ENCODE results near the gene ARID5B. TPM values are rescaled to one million over a fixed set of nuclear protein-coding genes. Genes with fewer than 3 reads are reported as not detected.
A peak's percentile ranks its signal among the peaks of the same experiment; 100 is the strongest.

The ARID5B gene
- polyA plus RNA-seq, 6 donors from 2014 or later: 68.6 to 165 (median 122) TPM

DNA sequence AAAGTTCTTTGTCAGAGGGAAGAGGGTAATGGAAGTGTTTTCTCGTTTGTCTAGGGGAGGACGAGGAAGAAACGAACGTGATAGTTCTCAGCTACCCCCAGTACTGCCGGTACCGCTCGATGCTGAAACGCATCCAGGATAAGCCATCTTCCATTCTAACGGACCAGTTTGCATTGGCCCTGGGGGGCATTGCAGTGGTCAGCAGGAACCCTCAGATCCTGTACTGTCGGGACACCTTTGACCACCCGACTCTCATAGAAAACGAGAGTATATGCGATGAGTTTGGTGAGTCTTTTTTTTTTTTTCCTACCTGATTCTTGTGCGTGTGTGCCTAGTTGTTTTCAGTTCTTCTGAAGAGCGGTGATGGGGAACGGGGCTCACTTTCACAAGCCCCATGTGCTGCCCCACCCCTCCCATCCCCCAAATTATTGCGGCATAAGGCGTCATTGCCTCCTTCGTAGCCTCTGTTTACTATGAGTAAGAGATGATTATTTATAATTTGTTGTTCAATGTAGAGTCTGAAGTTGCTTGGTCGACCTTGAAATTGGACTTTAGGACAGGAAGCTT, 98.6 kb downstream of the ARID5B start:
- DNase-seq (peak; percentile 79), ATAC-seq (ENCODE audit: low read depth in 2 of 2) (peak; percentile 90 to 91)
- Mint-ChIP-seq H3K36me3 (peaks cover 49 to 55% of the 10 kb centered on the region in 2 donors), H3K9me3 (peaks cover 0 to 3% (median 0%) of the 10 kb centered on the region in 7 donors), H3K27ac (peak overlapping the region; percentile 99 to 100 (median 100)), H3K27me3 (no peaks in the 10 kb centered on the region), H3K4me1 (peaks cover 73 to 91% (median 83%) of the 10 kb centered on the region in 3 donors), H3K4me3 (peak overlapping the region; percentile 42 to 91 (median 78))

DNA sequence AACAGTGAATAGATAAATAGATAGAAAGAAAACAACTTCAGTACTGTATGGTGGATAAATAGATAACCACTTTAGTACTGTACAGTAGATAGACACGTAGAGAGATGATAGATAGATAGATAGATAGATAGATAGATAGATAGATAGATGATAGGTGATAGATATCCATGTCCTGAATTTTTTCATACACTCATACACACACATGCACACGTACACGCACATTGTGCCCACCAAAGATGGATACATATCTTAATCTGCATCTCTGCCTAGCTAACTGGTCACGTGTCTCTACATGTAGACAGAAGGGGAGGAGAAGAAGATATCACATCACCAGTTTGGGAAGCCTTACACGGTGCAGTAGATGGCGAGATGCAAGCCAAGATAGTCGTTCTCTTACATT, 99.2 kb downstream of the ARID5B start:
- no peaks in the 10 kb centered on the region for H3K27me3 Mint-ChIP-seq
- peak overlapping the region; percentile 99 to 100 (median 100) for H3K27ac Mint-ChIP-seq
- H3K4me3 Mint-ChIP-seq: peak overlapping the region; percentile 42 to 91 (median 78)
- DNase-seq (no peak), ATAC-seq (ENCODE audit: low read depth in 2 of 2) (no peak)
- H3K4me1 Mint-ChIP-seq: peaks cover 72 to 93% (median 87%) of the 10 kb centered on the region in 3 donors
- H3K9me3 Mint-ChIP-seq: peaks cover 0 to 3% (median 0%) of the 10 kb centered on the region in 7 donors
- peaks cover 55 to 58% of the 10 kb centered on the region in 2 donors for H3K36me3 Mint-ChIP-seq

DNA sequence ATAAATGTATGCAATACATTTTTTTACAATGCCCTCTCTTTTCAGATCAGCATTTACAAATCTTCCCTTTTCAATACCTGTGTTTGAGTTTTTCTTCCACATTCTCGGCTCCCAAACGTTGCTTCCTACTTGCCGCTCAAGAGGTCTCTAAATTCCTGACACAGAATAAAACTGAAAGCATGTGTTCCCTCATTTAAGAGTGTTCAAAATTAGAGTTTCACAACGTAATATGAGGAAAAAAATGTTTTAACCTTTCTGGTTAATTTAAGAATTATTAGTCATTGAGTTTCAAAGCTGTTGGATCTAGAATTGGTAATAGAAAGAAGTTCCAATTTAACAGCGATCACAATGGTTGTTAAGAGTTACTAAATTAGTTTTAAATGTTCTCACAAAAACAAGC, 100.4 kb downstream of the ARID5B start:
- Mint-ChIP-seq H3K27ac (peak overlapping the region; percentile 59 to 100 (median 100)), H3K27me3 (no peaks in the 10 kb centered on the region), H3K4me1 (peaks cover 76 to 93% (median 89%) of the 10 kb centered on the region in 3 donors), H3K36me3 (peaks cover 53 to 67% of the 10 kb centered on the region in 2 donors), H3K4me3 (peak overlapping the region in 3 of 8 donors; percentile 0 to 52 (median 45)), H3K9me3 (peaks cover 0 to 3% (median 0%) of the 10 kb centered on the region in 7 donors)
- DNase-seq (no peak), ATAC-seq (ENCODE audit: low read depth in 2 of 2) (no peak)

DNA sequence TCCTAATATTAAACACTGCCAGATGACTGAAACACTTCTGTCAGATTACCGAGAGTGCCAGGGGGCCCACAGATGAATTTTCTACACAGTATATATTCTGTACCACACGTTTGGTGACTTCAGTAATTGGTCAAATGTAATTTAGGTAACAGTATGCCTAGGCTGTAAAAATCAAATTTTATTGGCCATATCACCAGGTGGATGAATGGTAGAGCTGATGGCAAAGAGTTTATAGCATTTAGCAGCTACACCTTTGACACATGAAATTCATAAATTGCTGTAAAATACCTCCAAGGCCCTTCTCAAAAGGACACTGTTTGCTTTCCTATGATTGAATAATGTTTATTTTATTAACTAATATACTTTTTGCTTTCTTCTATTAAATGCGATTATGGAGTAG, 101.3 kb downstream of the ARID5B start:
- H3K27ac Mint-ChIP-seq: peak overlapping the region; percentile 30 to 100 (median 82)
- H3K4me1 Mint-ChIP-seq: peaks cover 76 to 90% (median 90%) of the 10 kb centered on the region in 3 donors
- H3K27me3 Mint-ChIP-seq: no peaks in the 10 kb centered on the region
- no peak for DNase-seq
- H3K36me3 Mint-ChIP-seq: peaks cover 48 to 62% of the 10 kb centered on the region in 2 donors
- ATAC-seq (ENCODE audit: low read depth in 2 of 2): no peak
- H3K9me3 Mint-ChIP-seq: peaks cover 0 to 3% (median 0%) of the 10 kb centered on the region in 7 donors
- peak overlapping the region in 3 of 8 donors; percentile 1 to 55 (median 4) for H3K4me3 Mint-ChIP-seq

DNA sequence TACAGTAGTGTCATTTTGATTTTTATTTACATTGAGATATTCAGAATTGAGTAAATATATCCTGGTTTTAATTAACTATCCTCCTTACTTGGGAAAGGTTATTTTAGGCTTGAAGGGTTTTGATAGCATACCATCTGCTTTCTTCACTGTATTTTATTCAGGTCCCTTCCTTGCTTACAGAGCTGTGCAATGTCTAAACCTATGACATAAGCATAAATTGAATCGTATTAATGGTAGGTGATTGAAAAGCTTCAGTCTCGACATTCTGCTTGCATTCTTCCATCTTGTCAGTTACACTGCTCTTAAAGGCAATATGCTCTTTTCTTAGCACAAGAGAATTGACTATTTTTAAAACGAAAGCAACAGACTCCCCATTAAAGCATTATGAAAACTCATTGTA, 102.5 kb downstream of the ARID5B start:
- Mint-ChIP-seq H3K4me1 (peaks cover 78 to 92% (median 90%) of the 10 kb centered on the region in 3 donors), H3K9me3 (peaks cover 0 to 3% (median 0%) of the 10 kb centered on the region in 7 donors), H3K27me3 (no peaks in the 10 kb centered on the region), H3K27ac (peak overlapping the region in 5 of 6 donors; percentile 36 to 100 (median 44)), H3K36me3 (peaks cover 35 to 49% of the 10 kb centered on the region in 2 donors), H3K4me3 (peak overlapping the region in 2 of 8 donors; percentile 13 to 48)
- no peak for DNase-seq
- ATAC-seq (ENCODE audit: low read depth in 2 of 2): no peak

DNA sequence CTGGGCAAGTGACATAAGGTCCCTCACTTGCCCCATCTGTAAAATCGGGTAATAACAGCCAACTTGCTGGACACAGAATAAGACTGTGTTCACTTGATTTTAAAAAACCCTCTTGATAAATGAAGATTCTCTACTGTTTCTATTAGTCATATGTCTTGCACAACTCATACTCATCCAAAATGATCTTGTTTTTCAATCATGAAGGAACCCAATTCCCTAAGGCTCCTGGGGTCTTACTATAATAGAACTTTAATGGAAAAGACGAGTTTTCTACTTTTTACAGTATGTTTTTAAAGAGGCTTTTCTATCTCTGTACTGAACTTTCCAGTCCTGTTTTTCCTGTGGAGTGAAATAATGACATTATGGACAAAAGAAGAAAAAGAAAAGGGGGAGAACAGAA, 103.8 kb downstream of the ARID5B start:
- Mint-ChIP-seq H3K9me3 (peaks cover 0 to 3% (median 0%) of the 10 kb centered on the region in 7 donors), H3K4me3 (peak overlapping the region in 3 of 8 donors; percentile 3 to 35 (median 18)), H3K27me3 (no peaks in the 10 kb centered on the region), H3K36me3 (peaks cover 33 to 55% of the 10 kb centered on the region in 2 donors), H3K27ac (peak overlapping the region; percentile 63 to 100 (median 90)), H3K4me1 (peaks cover 78 to 92% (median 90%) of the 10 kb centered on the region in 3 donors)
- no peak for ATAC-seq (ENCODE audit: low read depth in 2 of 2)
- no peak for DNase-seq

DNA sequence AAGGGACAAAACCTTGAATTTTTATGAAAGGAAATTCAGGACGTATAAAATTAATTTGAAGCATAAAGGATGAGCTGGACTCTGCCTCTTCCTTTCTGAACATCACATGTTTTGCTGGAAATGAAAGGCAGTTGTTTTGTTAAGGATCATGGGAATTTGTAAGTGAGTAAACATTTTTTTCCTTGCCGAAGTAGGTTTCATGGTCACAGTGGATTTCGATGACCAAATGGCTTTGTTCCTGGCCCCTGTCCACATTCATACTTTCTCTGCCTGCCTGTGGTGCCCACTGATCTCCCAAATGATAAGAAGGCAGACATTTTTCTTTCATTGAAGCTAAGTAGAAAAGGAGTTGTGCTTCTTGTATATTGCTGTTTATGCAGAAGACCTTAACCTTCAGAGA, 104.2 kb downstream of the ARID5B start:
- ATAC-seq (ENCODE audit: low read depth in 2 of 2) (no peak), DNase-seq (no peak)
- Mint-ChIP-seq H3K4me1 (peaks cover 78 to 92% (median 90%) of the 10 kb centered on the region in 3 donors), H3K36me3 (peaks cover 31 to 53% of the 10 kb centered on the region in 2 donors), H3K27ac (peak overlapping the region; percentile 63 to 100 (median 90)), H3K27me3 (no peaks in the 10 kb centered on the region), H3K9me3 (peaks cover 0 to 2% (median 0%) of the 10 kb centered on the region in 7 donors), H3K4me3 (peak overlapping the region in 2 of 8 donors; percentile 18 to 46)

DNA sequence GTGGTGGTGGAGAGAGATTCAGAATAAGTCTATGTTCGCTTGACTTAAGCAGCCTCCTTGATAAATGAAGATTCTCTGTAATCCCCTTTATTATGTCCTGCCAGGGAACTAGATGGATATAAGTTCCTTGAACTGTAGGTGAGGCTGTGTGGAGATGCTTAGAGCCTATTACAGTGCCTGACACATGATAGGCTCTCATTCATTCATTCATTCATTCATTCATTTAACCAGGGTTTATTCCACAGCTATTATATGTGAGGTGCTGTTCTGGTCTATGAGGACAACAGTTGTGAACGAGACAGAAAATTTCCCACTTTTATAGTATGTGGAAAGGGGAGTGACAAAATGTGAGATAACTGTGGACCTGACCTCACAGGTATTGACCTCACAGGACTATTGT, 105.6 kb downstream of the ARID5B start:
- H3K9me3 Mint-ChIP-seq: no peaks in the 10 kb centered on the region
- peaks cover 33 to 51% of the 10 kb centered on the region in 2 donors for H3K36me3 Mint-ChIP-seq
- peak overlapping the region; percentile 12 to 100 (median 90) for H3K27ac Mint-ChIP-seq
- ATAC-seq (ENCODE audit: low read depth in 2 of 2) (no peak), DNase-seq (no peak)
- H3K4me3 Mint-ChIP-seq: peak overlapping the region in 1 of 8 donors; percentile 20
- H3K4me1 Mint-ChIP-seq: peaks cover 81 to 93% (median 92%) of the 10 kb centered on the region in 3 donors
- H3K27me3 Mint-ChIP-seq: no peaks in the 10 kb centered on the region

DNA sequence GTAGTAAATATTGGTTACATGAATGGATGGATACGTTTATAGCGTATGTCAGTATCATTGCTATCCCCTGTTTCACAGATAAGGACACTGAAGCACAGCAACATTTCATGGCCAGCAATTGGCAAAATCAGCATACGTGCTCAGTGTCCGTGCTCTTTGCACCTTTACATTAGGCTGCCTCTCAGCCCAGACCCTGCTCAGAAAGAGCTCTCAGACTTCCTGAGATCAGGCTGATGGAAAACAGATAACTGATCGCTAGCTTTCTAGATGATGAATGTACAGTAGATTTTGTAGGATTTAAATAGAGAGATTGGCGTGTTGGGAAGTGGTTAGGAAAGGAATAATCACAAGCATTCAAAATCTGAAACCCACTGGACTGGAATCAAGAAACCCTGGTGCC, 106.7 kb downstream of the ARID5B start:
- Mint-ChIP-seq H3K27ac (peak overlapping the region in 5 of 6 donors; percentile 82 to 100 (median 92)), H3K9me3 (no peaks in the 10 kb centered on the region), H3K4me1 (peaks cover 79 to 92% (median 88%) of the 10 kb centered on the region in 3 donors), H3K27me3 (no peaks in the 10 kb centered on the region), H3K36me3 (peaks cover 29 to 47% of the 10 kb centered on the region in 2 donors), H3K4me3 (no peak overlapping the region)
- ATAC-seq (ENCODE audit: low read depth in 2 of 2) (no peak), DNase-seq (no peak)

DNA sequence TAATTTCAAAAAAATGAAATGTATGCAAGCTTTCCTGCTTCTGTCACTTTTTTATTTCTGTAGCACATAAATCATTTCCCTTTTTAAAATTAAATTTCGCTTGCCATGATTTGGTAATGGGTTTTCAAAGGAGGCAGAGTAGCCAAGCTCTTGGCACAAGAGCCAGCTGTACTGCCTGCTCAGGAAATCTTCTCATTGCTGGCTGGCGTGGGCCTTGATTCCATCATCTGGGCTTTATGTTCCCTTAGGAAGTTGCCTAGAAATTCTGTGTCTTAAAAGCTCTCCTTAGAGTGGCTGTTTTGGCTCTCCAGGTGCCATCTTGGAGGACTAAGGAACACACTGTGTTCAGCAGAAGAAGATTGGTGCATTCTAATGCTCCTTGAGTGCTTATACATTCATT, 107.4 kb downstream of the ARID5B start:
- peaks cover 32 to 48% of the 10 kb centered on the region in 2 donors for H3K36me3 Mint-ChIP-seq
- peak overlapping the region in 3 of 8 donors; percentile 29 to 78 (median 68) for H3K4me3 Mint-ChIP-seq
- H3K27ac Mint-ChIP-seq: peak overlapping the region; percentile 88 to 100 (median 92)
- H3K4me1 Mint-ChIP-seq: peaks cover 74 to 90% (median 88%) of the 10 kb centered on the region in 3 donors
- H3K9me3 Mint-ChIP-seq: peaks cover 0 to 2% (median 0%) of the 10 kb centered on the region in 7 donors
- ATAC-seq (ENCODE audit: low read depth in 2 of 2) (no peak), DNase-seq (no peak)
- H3K27me3 Mint-ChIP-seq: no peaks in the 10 kb centered on the region

DNA sequence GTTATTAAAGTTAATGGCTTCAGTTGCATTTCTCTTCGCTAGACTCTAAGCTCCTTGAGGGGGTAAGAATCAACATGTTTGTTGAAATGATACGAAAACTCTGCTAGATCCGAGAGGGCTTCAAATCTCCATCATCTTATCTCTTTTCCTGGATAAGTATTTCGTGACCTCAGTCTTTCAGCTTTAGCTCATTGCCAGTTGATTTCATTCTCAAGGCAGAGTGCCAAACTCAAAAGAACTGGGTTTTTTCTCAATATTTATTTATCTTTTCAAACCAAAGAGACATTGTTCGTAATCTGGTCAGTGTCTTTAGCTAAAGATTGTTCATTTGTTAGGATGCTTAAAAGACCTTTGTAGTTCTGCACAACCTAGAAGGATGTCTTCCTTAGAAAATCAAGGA, 108.9 kb downstream of the ARID5B start:
- Mint-ChIP-seq H3K27ac (peak overlapping the region in 5 of 6 donors; percentile 22 to 100 (median 92)), H3K4me1 (peaks cover 68 to 84% (median 82%) of the 10 kb centered on the region in 3 donors), H3K4me3 (peak overlapping the region in 3 of 8 donors; percentile 12 to 48 (median 40)), H3K9me3 (peaks cover 0 to 2% (median 0%) of the 10 kb centered on the region in 7 donors), H3K36me3 (peaks cover 35 to 46% of the 10 kb centered on the region in 2 donors), H3K27me3 (no peaks in the 10 kb centered on the region)
- DNase-seq (no peak), ATAC-seq (ENCODE audit: low read depth in 2 of 2) (no peak)

DNA sequence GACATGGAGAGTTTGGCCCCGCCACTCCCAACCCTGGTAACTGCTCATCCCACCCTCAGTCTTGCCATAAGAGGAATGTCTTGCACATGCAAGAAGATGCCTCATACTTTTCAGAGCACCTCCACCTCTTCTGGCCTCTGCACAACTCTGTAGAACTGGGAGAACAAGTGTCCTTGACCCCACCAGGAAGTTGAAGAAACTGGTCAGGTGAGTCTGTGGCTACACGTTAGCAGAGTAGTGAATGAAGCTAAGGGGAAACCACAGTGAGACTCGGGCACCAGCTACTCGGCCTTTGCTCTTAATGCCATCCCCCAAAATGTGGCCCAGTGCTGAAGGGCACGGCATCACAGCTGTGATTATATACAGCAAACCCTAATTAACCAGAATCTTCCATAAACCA, 110.1 kb downstream of the ARID5B start:
- Mint-ChIP-seq H3K27ac (peak overlapping the region; percentile 66 to 100 (median 85)), H3K4me1 (peaks cover 63 to 84% (median 77%) of the 10 kb centered on the region in 3 donors), H3K36me3 (peaks cover 30 to 34% of the 10 kb centered on the region in 2 donors), H3K9me3 (peaks cover 0 to 2% (median 0%) of the 10 kb centered on the region in 7 donors), H3K27me3 (no peaks in the 10 kb centered on the region), H3K4me3 (peak overlapping the region in 5 of 8 donors; percentile 2 to 74 (median 38))
- DNase-seq: no peak
- peak; percentile 32 to 41 for ATAC-seq (ENCODE audit: low read depth in 2 of 2)

DNA sequence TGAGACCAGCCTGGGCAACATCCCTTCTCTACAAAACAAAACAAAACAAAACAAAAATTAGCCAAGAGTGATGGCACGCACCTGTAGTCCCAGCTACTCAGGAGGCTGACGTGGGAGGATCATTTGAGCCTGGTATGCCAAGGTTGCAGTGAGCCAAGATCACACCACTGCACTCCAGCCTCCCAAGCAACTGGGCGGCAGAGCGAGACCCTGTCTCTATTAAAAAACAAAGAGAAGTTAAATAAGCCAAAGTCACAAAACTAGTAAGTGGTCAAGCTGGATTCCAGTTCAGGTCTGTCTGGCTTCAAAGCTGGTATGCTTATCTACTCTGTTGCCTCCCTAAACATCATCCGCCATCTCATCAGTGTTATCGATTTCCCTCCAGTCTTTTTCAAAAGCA, 110.8 kb downstream of the ARID5B start:
- Mint-ChIP-seq H3K4me1 (peaks cover 60 to 84% (median 77%) of the 10 kb centered on the region in 3 donors), H3K4me3 (peak overlapping the region in 2 of 8 donors; percentile 51 to 65), H3K27ac (peak overlapping the region; percentile 58 to 100 (median 81)), H3K36me3 (peaks cover 27 to 30% of the 10 kb centered on the region in 2 donors), H3K9me3 (peaks cover 0 to 2% (median 0%) of the 10 kb centered on the region in 7 donors), H3K27me3 (no peaks in the 10 kb centered on the region)
- no peak for DNase-seq
- ATAC-seq (ENCODE audit: low read depth in 2 of 2): no peak
